DMS53 treated with DMSO at 0.1 percent for 48 hours (cell line): Measurements from ENCODE around the gene AP3B1.
"Not testable (repeated sequence)": the region's sequence is repeated elsewhere in the genome, so short reads cannot be mapped to it uniquely, and the experiment has no call there.

Source experiments
- DNase-seq: peaks from one replicate; lab custom pipeline; 2025; ENCODE audit not compliant: unreplicated experiment; lab: John Stamatoyannopoulos, UW

AP3B1 gene

DNA sequence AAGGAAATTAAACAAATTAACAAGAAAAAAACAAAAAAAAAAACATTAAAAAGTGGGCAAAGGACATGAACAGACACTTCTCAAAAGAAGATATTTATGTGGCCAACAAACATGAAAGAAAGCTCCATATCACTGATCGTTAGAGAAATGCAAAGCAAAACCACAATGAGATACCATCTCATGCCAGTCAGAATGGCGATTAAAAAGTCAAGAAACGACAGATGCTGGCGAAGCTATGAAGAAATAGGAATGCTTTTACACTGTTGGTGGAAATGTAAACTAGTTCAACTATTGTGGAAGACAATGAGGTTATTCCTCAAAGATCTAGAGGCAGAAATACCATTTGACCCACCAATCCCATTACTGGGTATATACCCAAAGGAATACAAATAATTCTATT, 223.8 kb downstream of the AP3B1 start:
- DNase-seq, result not testable (repeated sequence)

DNA sequence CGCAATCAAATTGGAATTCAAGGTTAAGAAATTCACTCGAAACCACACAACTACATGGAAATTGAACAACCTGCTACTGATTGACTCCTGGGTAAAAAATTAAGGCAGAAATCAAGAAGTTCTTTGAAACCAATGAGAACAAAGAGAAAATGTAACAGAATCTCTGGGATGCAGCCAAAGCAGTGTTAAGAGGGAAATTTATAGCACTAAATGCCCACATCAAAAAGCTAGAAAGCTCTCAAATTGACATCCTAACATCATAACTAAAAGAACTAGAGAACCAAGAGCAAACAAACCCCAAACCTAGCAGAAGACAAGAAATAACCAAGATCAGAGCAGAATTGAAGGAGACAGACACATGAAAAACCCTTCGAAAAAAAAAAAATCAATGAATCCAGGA, 226.9 kb downstream of the AP3B1 start:
- DNase-seq, result not testable (repeated sequence)

GRCh38 chr5:78066722-78067121, 227.8 kb downstream of the AP3B1 start:
- not testable (repeated sequence) for DNase-seq

GRCh38 chr5:78065663-78066062, 228.8 kb downstream of the AP3B1 start:
- DNase-seq, result no peak

DNA sequence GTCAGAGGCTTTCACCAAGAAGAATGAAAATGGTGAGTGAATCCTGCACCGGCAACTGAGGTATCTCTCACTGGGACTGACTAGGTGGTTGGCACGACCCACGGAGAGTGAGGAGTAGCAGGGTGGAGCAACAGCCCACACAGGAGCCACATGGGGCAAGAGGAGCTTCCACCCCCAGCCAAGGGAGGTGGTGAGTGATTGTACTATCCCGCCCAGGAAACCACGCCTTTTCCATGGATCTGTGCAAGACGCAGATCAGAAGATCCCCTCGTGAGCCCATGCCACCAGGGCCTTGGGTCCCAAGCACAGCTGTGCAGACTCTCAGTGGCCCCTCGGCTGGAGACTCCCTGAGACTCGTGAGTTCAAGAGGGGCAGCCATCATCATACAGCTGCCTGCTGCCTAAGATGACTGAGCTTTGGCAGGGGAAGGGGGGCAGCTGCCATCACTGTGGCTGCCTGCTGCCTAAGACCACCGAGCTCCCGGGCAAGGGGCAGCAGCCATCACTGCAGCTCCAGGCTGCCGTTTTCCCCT, 229.5 kb downstream of the AP3B1 start:
- DNase-seq, result no peak

- no peak for DNase-seq
Measured at GRCh38 chr5:78063495-78063894, 231.0 kb downstream of the AP3B1 start.

GRCh38 chr5:78062645-78063044, 231.9 kb downstream of the AP3B1 start:
- DNase-seq, result no peak

DNA sequence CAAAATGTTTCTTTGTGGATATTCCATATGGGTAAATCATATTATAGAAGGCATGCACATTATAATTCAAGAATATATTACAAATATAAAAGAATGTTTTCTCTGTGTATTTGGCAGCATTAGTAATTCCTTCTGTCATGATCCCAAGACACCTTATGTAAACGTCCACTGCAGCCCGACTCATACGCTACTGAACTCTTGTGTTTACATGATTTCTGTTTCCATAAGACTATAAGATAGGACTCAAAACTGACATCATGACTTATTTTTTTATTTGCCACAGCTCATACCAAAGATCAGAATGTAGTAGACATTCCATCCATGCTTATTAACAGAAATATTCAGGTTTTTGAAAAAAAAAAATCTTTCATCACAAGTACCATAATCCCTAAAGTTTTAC, 234.1 kb downstream of the AP3B1 start:
- no peak for DNase-seq

DNA sequence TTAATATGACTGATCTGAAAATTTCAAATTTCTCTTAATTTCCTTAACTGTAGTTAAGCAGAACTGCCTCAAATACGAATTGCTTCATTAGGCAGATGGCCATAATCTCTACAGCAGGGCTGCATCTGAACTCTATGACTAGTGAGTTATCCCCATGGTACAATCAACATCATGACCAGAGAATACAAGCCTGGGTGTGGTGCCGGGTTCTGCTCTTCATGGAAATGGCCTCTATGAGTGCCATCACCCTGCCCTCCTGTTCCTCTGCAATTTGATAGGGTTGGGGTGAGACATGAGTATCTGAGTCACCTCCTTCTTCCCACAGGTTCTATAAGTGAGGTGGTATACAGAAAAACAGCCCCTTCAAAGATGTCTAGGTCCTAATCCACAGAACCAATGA, 235.9 kb downstream of the AP3B1 start:
- DNase-seq, result no peak

GRCh38 chr5:78056901-78057514, 237.5 kb downstream of the AP3B1 start:
- no peak for DNase-seq

GRCh38 chr5:78056053-78056452, 238.4 kb downstream of the AP3B1 start:
- no peak for DNase-seq

DNA sequence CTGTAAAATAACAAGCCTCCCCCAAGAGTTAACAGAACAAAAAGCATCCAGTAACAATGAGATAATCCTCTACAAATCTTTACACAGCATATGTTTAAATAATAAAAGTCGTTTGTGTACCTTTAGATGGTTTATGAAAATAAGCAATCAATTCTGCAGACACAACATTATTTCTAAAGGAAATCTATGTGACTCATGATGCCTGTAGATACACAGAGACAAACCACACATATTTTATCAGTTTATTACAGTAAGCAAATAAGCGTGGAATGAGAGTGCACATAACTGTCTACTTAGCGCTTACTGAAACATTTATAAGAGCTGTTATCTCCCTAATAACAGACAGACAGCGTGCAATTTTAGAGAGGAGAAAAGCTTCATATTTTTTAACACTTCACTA, 243.6 kb downstream of the AP3B1 start:
- peak; percentile 77 for DNase-seq

- DNase-seq, result not testable (repeated sequence)
Measured at GRCh38 chr5:78046823-78047222, 247.7 kb downstream of the AP3B1 start.

DNA sequence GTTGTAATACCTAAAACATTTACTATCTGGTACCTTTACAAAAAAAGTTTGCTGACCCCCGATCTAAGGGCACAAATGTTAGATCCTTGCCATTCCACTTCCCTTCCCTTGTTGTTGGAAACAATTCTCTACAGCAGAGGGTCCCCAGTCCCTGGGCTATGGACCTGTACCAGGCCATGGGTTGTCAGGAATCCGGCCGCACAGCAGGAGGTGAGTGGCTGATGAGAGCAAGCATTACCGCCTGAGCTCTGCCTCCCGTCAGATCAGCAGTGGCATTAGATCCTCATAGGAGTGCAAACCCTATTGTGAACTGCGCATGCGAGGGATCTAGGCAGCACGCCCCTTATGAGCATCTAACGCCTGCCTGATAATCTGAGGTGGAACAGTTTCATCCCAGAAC, 248.5 kb downstream of the AP3B1 start:
- DNase-seq, result no peak

DNA sequence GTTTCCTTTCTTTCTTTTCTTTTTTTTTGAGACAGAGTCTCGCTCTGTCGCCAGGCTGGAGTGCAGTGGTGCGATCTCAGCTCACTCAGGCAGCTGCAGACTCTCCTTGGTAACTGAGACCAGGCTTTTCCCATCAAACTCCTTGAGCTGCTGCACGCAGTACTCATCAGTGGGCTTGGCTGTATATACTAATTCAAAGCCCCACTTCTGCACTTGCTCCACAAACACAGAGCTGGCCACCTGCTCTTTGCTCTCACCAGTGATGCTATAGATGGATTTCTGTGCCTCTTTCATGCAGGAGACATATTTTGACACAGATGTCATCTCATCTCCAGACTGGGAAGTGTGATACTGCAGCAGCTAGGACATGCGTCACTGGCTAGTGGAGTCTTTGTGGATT, 252.7 kb downstream of the AP3B1 start:
- no peak for DNase-seq

DNA sequence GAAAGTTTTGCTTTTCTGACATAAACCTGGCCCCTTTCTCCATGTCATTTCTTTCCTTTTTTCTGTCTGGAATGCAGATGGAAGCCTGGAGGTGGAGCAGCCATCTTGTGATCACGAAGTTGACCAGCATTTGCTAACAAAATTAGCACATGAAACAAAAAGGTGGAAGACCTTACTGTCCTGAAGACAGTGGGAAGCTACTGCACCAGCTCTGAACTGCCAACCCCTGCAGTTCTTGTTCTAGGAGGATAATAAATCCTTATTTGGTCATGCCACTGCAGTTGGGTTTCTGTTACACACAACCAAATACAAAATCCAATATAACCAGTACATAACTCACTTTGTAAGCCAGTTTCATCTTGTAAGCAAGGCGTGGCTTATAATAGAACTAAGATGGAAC, 269.0 kb downstream of the AP3B1 start:
- no peak for DNase-seq

GRCh38 chr5:78019744-78020143, 274.8 kb downstream of the AP3B1 start:
- DNase-seq, result no peak

DNA sequence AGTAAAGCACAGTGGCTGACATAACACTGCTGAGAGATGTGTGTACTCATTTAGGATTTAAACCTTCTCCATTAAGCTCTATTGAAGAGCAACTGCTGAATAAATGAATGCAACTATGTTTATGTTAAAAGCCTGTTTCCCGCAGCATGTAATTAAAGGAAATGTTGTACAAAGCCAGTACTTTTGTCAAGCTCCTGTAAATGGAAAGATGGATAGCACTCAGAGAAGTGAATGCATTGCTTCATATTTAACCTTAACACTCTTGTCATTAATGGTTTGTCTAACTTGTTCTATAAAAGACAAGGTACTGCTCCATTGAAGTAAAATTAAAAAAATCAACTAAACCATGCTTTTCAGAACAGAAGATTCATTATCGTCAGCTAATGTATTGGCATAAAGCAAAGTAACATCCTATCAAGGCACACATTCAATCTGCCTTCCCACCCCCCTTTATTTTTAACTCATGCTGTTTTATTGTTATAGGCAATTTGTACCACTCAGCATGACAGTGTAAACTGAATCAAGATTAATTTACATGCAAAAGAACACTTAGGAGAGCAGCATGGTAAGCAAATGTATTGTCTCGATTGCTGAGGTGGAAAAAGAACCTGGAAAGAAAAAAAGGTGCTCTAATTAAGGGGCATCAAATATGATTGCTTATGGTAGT, 277.5 kb downstream of the AP3B1 start:
- no peak for DNase-seq

GRCh38 chr5:78009937-78010527, 284.5 kb downstream of the AP3B1 start:
- DNase-seq, result no peak

GRCh38 chr5:78008356-78008967, 286.0 kb downstream of the AP3B1 start:
- peak; percentile 46 for DNase-seq

DNA sequence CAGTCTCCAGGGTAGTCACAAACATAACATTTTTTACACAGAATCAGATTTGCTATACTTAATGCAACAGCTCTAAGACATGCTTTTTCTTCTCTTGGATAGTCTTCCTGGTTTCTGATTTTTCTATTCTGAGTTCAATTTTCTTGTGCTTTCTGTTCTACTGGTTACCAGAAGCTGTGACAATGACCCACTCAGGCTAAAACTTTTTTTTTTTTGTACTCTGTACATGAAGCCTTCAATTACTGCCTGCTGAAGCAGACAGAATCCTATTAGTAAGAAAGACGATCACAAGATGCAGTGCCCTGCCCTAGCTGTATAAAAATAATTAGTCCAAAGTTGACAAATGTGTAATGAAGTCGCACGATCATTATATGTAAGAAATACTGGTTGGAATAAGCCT, 287.3 kb downstream of the AP3B1 start:
- DNase-seq, result no peak

DNA sequence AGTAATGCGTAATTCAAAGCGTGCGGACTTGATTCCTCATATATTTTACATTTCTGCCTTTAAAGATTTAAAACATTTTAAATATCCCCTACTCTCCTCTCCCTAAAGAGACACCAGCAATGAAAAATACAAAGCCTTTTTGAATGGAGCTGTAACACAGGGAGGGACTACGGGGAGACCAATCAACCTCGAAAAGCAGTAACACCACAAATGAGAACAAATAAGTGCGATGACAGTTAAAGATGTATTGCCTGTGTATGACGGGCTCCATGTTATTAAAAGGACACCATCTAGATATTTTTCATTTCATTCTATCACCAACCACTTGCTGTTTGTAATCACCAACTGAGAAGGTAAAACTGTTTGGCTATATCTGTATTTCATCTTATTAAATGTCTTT, 288.0 kb downstream of the AP3B1 start:
- no peak for DNase-seq
